ENCODE results near the gene MOCS1.

The MOCS1 gene

DNA sequence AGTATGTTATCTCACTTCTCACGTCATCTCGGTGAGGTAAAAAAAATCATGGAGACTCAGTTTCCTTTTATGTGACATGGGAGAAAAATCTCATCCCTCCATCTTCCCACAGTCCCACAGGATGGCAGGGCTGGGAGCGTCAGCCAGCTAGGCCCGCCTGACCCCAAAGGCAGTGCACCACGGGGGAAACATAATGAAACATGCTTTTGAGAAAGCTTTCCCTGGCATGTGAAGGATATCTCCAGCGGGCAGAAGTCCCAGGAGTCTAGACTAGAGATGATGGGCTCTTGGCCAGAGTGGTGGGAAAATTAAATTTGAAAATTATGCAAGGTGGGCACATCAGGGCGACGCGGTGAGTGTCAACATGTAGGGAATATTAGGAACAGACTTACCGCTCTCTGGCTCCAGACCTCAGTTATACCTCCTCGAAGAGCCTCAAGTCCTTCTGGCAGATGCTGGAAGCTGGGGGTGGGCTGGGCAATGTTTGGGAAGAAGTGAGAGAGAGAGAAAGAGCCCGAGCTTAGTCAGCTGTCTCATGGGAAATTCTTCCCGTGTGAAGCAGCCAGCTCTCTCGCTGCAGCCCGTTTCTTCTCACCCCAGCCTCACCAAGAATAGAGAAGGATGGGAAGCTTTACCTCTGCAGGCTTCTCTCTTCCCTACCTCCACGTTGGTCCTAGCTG is 52.3 kb downstream of the MOCS1 start (continued):
- TF ChIP-seq, protein P1, sequence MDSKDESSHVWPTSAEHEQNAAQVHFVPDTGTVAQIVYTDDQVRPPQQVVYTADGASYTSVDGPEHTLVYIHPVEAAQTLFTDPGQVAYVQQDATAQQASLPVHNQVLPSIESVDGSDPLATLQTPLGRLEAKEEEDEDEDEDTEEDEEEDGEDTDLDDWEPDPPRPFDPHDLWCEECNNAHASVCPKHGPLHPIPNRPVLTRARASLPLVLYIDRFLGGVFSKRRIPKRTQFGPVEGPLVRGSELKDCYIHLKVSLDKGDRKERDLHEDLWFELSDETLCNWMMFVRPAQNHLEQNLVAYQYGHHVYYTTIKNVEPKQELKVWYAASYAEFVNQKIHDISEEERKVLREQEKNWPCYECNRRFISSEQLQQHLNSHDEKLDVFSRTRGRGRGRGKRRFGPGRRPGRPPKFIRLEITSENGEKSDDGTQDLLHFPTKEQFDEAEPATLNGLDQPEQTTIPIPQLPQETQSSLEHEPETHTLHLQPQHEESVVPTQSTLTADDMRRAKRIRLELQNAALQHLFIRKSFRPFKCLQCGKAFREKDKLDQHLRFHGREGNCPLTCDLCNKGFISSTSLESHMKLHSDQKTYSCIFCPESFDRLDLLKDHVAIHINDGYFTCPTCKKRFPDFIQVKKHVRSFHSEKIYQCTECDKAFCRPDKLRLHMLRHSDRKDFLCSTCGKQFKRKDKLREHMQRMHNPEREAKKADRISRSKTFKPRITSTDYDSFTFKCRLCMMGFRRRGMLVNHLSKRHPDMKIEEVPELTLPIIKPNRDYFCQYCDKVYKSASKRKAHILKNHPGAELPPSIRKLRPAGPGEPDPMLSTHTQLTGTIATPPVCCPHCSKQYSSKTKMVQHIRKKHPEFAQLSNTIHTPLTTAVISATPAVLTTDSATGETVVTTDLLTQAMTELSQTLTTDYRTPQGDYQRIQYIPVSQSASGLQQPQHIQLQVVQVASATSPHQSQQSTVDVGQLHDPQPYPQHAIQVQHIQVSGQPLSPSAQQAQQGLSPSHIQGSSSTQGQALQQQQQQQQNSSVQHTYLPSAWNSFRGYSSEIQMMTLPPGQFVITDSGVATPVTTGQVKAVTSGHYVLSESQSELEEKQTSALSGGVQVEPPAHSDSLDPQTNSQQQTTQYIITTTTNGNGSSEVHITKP (tag by site-specific recombination; IDR thresholded peaks at IDR 0.05) = no peak
- TF ChIP-seq ZNF133 (tag by site-specific recombination; IDR thresholded peaks at IDR 0.05) (no peak), ZNF391 (tag by site-specific recombination; IDR thresholded peaks at IDR 0.05; ENCODE audit: borderline replicate concordance, low read depth) (no peak), ZNF585B (tag by site-specific recombination; IDR thresholded peaks at IDR 0.05) (no peak), ZBTB1 (tag by site-specific recombination; IDR thresholded peaks at IDR 0.05) (no peak)

DNA sequence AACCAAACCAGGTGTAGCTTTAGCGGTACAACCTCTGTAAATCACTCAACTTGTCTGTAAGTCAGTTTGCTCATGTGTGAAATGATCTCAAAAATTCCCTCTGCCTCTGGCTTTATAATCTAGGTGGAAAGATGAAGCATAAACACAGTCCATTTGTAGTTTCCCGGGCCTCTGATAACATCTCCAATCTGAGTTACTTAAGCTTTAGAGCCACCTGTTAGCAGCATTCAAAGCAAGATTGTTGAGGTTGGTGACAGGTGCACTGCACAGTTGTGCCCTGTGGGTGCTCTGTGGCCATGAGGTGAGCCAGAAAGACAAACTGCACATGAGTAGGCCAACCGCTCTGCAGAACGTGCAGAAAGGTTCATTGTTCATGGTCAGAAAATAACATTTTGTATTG is 53.7 kb downstream of the MOCS1 start:
- Histone ChIP-seq H3K4me1 (ENCODE audit: control insufficient read depth, insufficient read depth, low read length) (no peaks in the 10 kb centered on the region), H3K9me3 (ENCODE audit: control insufficient read depth, insufficient read depth, low read depth, low read length) (no peaks in the 10 kb centered on the region), H3K4me3 (ENCODE audit: low read depth, low read length) (no peak overlapping the region), H3K36me3 (ENCODE audit: control insufficient read depth in 2 of 2, insufficient read depth in 1 of 2, low read length in 2 of 2) (peaks cover 0 to 26% of the 10 kb centered on the region in 2 experiments; a peak in 2 of 3 replicates), H3K27ac (ENCODE audit: extremely low read depth, low read depth, low read length) (no peak overlapping the region)
- peak; percentile 22; the same call in 1 of the 2 replicates for TF ChIP-seq SCRT2 (tag by site-specific recombination; IDR thresholded peaks at IDR 0.05)
- TF ChIP-seq ZNF747 (tag by site-specific recombination; IDR thresholded peaks at IDR 0.05) = no peak
- ChIA-PET CTCF (interaction anchor here (1.6 to 9.3 kb wide), 2 partner anchors 13 to 15 kb away, joined by 9 to 58 read pairs; no protein-coding TSS in a partner anchor), POLR2A (no interaction called here)

DNA sequence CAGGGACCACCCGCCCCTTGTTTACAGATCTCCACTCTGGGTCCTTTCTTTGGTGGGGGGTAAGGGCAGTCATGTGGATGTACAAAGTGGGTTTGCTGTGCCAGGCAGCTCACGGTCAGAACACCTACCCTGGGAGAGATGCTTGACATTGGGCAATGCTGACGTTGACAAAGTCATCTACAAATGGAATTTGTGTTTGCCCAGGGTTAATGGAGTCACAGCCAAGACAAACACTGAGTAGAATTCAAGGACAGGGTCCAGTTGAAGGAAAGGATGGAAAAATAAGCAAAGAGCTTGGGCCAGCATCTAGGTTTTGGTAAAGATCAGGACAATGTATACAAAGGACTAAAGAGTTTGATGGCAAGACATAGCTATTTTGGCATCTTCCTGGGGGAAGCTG is 54.7 kb downstream of the MOCS1 start:
- no peaks in the 10 kb centered on the region for H3K9me3 ChIP-seq (ENCODE audit: control insufficient read depth, insufficient read depth, low read depth, low read length)
- H3K36me3 ChIP-seq (ENCODE audit: control insufficient read depth in 2 of 2, insufficient read depth in 1 of 2, low read length in 2 of 2) = peaks cover 0 to 34% of the 10 kb centered on the region in 2 experiments; a peak in 2 of 3 replicates
- H3K4me3 ChIP-seq (ENCODE audit: low read depth, low read length) = no peak overlapping the region
- no peak overlapping the region for H3K27ac ChIP-seq (ENCODE audit: extremely low read depth, low read depth, low read length)
- TF ChIP-seq KLF1 (tag by site-specific recombination; IDR thresholded peaks at IDR 0.05) (no peak), ZNF140 (tag by site-specific recombination; IDR thresholded peaks at IDR 0.05) (no peak), KLF16 (tag by site-specific recombination; IDR thresholded peaks at IDR 0.05) (no peak), ZNF404 (tag by site-specific recombination; IDR thresholded peaks at IDR 0.05) (no peak)
- TF ChIP-seq, protein P2, sequence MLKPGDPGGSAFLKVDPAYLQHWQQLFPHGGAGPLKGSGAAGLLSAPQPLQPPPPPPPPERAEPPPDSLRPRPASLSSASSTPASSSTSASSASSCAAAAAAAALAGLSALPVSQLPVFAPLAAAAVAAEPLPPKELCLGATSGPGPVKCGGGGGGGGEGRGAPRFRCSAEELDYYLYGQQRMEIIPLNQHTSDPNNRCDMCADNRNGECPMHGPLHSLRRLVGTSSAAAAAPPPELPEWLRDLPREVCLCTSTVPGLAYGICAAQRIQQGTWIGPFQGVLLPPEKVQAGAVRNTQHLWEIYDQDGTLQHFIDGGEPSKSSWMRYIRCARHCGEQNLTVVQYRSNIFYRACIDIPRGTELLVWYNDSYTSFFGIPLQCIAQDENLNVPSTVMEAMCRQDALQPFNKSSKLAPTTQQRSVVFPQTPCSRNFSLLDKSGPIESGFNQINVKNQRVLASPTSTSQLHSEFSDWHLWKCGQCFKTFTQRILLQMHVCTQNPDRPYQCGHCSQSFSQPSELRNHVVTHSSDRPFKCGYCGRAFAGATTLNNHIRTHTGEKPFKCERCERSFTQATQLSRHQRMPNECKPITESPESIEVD (tag by site-specific recombination; IDR thresholded peaks at IDR 0.05) = no peak
- TF ChIP-seq, protein P3, sequence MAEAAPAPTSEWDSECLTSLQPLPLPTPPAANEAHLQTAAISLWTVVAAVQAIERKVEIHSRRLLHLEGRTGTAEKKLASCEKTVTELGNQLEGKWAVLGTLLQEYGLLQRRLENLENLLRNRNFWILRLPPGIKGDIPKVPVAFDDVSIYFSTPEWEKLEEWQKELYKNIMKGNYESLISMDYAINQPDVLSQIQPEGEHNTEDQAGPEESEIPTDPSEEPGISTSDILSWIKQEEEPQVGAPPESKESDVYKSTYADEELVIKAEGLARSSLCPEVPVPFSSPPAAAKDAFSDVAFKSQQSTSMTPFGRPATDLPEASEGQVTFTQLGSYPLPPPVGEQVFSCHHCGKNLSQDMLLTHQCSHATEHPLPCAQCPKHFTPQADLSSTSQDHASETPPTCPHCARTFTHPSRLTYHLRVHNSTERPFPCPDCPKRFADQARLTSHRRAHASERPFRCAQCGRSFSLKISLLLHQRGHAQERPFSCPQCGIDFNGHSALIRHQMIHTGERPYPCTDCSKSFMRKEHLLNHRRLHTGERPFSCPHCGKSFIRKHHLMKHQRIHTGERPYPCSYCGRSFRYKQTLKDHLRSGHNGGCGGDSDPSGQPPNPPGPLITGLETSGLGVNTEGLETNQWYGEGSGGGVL (tag by site-specific recombination; IDR thresholded peaks at IDR 0.05) = no peak
- TF ChIP-seq, protein P4, sequence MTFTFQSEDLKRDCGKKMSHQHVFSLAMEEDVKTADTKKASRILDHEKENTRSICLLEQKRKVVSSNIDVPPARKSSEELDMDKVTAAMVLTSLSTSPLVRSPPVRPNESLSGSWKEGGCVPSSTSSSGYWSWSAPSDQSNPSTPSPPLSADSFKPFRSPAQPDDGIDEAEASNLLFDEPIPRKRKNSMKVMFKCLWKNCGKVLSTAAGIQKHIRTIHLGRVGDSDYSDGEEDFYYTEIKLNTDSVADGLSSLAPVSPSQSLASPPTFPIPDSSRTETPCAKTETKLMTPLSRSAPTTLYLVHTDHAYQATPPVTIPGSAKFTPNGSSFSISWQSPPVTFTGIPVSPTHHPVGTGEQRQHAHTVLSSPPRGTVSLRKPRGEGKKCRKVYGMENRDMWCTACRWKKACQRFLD (tag by site-specific recombination; IDR thresholded peaks at IDR 0.05) = no peak
- ChIA-PET CTCF (interaction anchor here (0.6 to 9.3 kb wide), 4 partner anchors 14 to 518 kb away, joined by 3 to 58 read pairs (median 6); no protein-coding TSS in a partner anchor), POLR2A (no interaction called here)
- no peaks in the 10 kb centered on the region for H3K4me1 ChIP-seq (ENCODE audit: control insufficient read depth, insufficient read depth, low read length)
